CD4-positive, alpha-beta T cell (primary cell): ENCODE results near the gene CFP. TPM values are rescaled to one million over a fixed set of nuclear protein-coding genes. Genes with fewer than 3 reads are reported as not detected.

Source experiments
- ATAC-seq: fragments of 200-7000 bp; cut with Tn5 transposase; one replicate; pipeline ENCODE4 v1.10.0; 2022; ENCODE audit warnings: mild to moderate bottlenecking; ENCODE audit not compliant: poor library complexity
- CTCF ChIA-PET: fragments of 350-600 bp; sonication (Branson Sonifier 250); formaldehyde crosslinking; loops from one replicate; lab custom pipeline; 2021; ENCODE audit warnings: antibody characterized with exemption, inconsistent platforms; lab: Charles Lee
- POLR2A ChIA-PET: fragments of 350-600 bp; sonication (Branson Sonifier 250); formaldehyde crosslinking; loops from one replicate; lab custom pipeline; 2021; ENCODE audit warnings: antibody characterized with exemption, inconsistent platforms; lab: Charles Lee
- DNase-seq, 14 experiments: peaks; one replicate each; pipeline ENCODE4 v3.0.0-alpha.2; 2013 to 2020; ENCODE audit warnings: mixed read lengths in 2 of 14
- H3K27ac ChIP-seq, 2 donors: one replicate each; pipeline versions ENCODE4 v1.5.1 to v1.7.0; 2013; ENCODE audit warnings: low read length in 2 of 2, low read depth in 1 of 2, mild to moderate bottlenecking in 1 of 2
- H3K27me3 ChIP-seq, 2 experiments: 1 replicate in 1 of 2; 2 replicates in 1 of 2; pipeline versions ENCODE4 v1.6.1 to v1.7.0; 2013; ENCODE audit warnings: low read length in 2 of 2, control low read depth in 1 of 2, mild to moderate bottlenecking in 1 of 2, moderate library complexity in 1 of 2; ENCODE audit not compliant: insufficient read depth in 2 of 2, control insufficient read depth in 1 of 2
- H3K36me3 ChIP-seq: one replicate; pipeline ENCODE4 v1.6.1; 2013; ENCODE audit warnings: low read length, control low read depth; ENCODE audit not compliant: insufficient read depth
- H3K4me1 ChIP-seq: one replicate; pipeline ENCODE4 v1.6.1; 2013; ENCODE audit warnings: low read length, control low read depth; ENCODE audit not compliant: insufficient read depth
- H3K4me3 ChIP-seq: one replicate; pipeline ENCODE4 v1.5.1; 2013; ENCODE audit warnings: mild to moderate bottlenecking, low read length, moderate library complexity
- H3K9me3 ChIP-seq, 2 experiments: 1 replicate in 1 of 2; 2 replicates in 1 of 2; pipeline versions ENCODE4 v1.6.1 to v1.7.0; 2013; ENCODE audit warnings: low read length in 2 of 2, mild to moderate bottlenecking in 2 of 2, control low read depth in 1 of 2, moderate library complexity in 1 of 2; ENCODE audit not compliant: control insufficient read depth in 1 of 2, insufficient read depth in 1 of 2
- H3K27ac Mint-ChIP-seq: one replicate; pipeline ENCODE4 v1.8.0; 2020; ENCODE audit warnings: mixed read lengths
- H3K27me3 Mint-ChIP-seq: one replicate; pipeline ENCODE4 v1.8.0; 2021; ENCODE audit warnings: mixed read lengths
- H3K36me3 Mint-ChIP-seq: one replicate; pipeline ENCODE4 v1.8.0; 2021; ENCODE audit warnings: low read depth, mixed read lengths
- H3K4me1 Mint-ChIP-seq: one replicate; pipeline ENCODE4 v1.8.0; 2021; ENCODE audit warnings: low read depth, mixed read lengths
- H3K4me3 Mint-ChIP-seq: one replicate; pipeline ENCODE4 v1.8.0; 2020; ENCODE audit warnings: mild to moderate bottlenecking, mixed read lengths
- H3K9me3 Mint-ChIP-seq: one replicate; pipeline ENCODE4 v1.8.0; 2020; ENCODE audit warnings: mixed read lengths
- CTCF ChIP-seq: fragments of 200-600 bp; IDR thresholded peaks from one replicate; pipeline ENCODE4 v1.8.0; 2022; ENCODE audit warnings: antibody characterized with exemption, mild to moderate bottlenecking
- intact Hi-C, 2 experiments: fragments of 100-400 bp; cut with DNase I in 1 of 2; cut with micrococcal nuclease in 1 of 2; formaldehyde crosslinking; loops; one replicate each; pipeline versions ENCODE4 v1.15.1 to v1.9.0; 2023 to 2025; cut with DNase I, micrococcal nuclease
- total RNA-seq, 174 experiments: library from RNA in 2 of 174; stranded (reverse) in 2 of 174; gene quantifications; one replicate each; pipeline ENCODE4 v1.2.3 and lab custom pipeline; 2021 to 2026

The CFP gene
- total RNA-seq, 2 experiments from 2014 or later: 18.3 to 18.6 TPM

GRCh38 chrX:47638816-47639215, 9.1 kb upstream of the CFP start:
- no peak for DNase-seq
- Histone ChIP-seq H3K4me3 (no peak overlapping the region), H3K27me3 (no peaks in the 10 kb centered on the region), H3K9me3 (no peaks in the 10 kb centered on the region), H3K36me3 (peaks cover 63% of the 10 kb centered on the region), H3K4me1 (peaks cover 25% of the 10 kb centered on the region), H3K27ac (no peak overlapping the region)
- H3K4me1 Mint-ChIP-seq: peaks cover 20% of the 10 kb centered on the region
- peak overlapping the region; percentile 86 for H3K27ac Mint-ChIP-seq
- H3K9me3 Mint-ChIP-seq: no peaks in the 10 kb centered on the region
- ATAC-seq: no peak
- intact Hi-C loops: no loop called here
- ChIA-PET POLR2A (no interaction called here), CTCF (no interaction called here)
- H3K27me3 Mint-ChIP-seq: no peaks in the 10 kb centered on the region
- TF ChIP-seq CTCF: no peak
- H3K4me3 Mint-ChIP-seq: peak overlapping the region; percentile 76
- peaks cover 69% of the 10 kb centered on the region for H3K36me3 Mint-ChIP-seq

GRCh38 chrX:47637546-47638195, 7.9 kb upstream of the CFP start:
- ChIA-PET CTCF (no interaction called here), POLR2A (interaction anchor here (0.9 kb wide), 1 partner anchor 81 kb away, joined by 3 read pairs; no protein-coding TSS in a partner anchor)
- H3K4me1 ChIP-seq: peaks cover 28% of the 10 kb centered on the region
- H3K4me3 ChIP-seq: peak overlapping the region; percentile 41
- Mint-ChIP-seq H3K36me3 (peaks cover 64% of the 10 kb centered on the region), H3K4me3 (peak overlapping the region; percentile 76), H3K4me1 (peaks cover 17% of the 10 kb centered on the region), H3K9me3 (no peaks in the 10 kb centered on the region), H3K27me3 (no peaks in the 10 kb centered on the region), H3K27ac (peak overlapping the region; percentile 86)
- peaks cover 54% of the 10 kb centered on the region for H3K36me3 ChIP-seq
- no peaks in the 10 kb centered on the region for H3K9me3 ChIP-seq
- DNase-seq: peak in 10 of 14 experiments; percentile 12 to 70 (median 40)
- peak; percentile 96 for ATAC-seq
- TF ChIP-seq CTCF: no peak
- peak overlapping the region; percentile 0 to 29 for H3K27ac ChIP-seq
- intact Hi-C loops: no loop called here
- H3K27me3 ChIP-seq: no peaks in the 10 kb centered on the region

- no peak overlapping the region for H3K27ac Mint-ChIP-seq
Observed at GRCh38 chrX:47634871-47635575, 5.3 kb upstream of the CFP start.

More at GRCh38 chrX:47634871-47635575, 5.3 kb upstream of the CFP start:
- H3K36me3 Mint-ChIP-seq: peaks cover 40% of the 10 kb centered on the region
- H3K4me1 Mint-ChIP-seq: peaks cover 26% of the 10 kb centered on the region
- TF ChIP-seq CTCF: no peak
- no peaks in the 10 kb centered on the region for H3K27me3 ChIP-seq
- ChIA-PET CTCF (no interaction called here), POLR2A (interaction anchor here (0.6 kb wide), 1 partner anchor 73 kb away, joined by 3 read pairs; no protein-coding TSS in a partner anchor)
- H3K27ac ChIP-seq: no peak overlapping the region
- no peaks in the 10 kb centered on the region for H3K27me3 Mint-ChIP-seq
- H3K4me3 ChIP-seq: no peak overlapping the region
- H3K9me3 ChIP-seq: no peaks in the 10 kb centered on the region
- peaks cover 39% of the 10 kb centered on the region for H3K36me3 ChIP-seq
- H3K9me3 Mint-ChIP-seq: no peaks in the 10 kb centered on the region
- H3K4me1 ChIP-seq: peaks cover 35% of the 10 kb centered on the region
- H3K4me3 Mint-ChIP-seq: no peak overlapping the region
- intact Hi-C loops: no loop called here
- peak in 2 of 14 experiments; percentile 37 to 39 for DNase-seq
- peak; percentile 18 for ATAC-seq
